ENCODE data around the gene ASIC4.
A peak's percentile ranks its signal among the peaks of the same experiment; 100 is the strongest.

Gene ASIC4

GRCh38 chr2:219570924-219571310 lies 56.6 kb downstream of the ASIC4 start:
- no peak for DNase-seq

- peak; percentile 92 for DNase-seq
Observed at GRCh38 chr2:219571311-219572236, 57.3 kb downstream of the ASIC4 start, which contains the start of gene OBSL1. Gene OBSL1, minus strand, starts transcription at chr2:219571539. Its CDS starts 307 bp downstream, at chr2:219571232.

- no peak for DNase-seq
Observed at GRCh38 chr2:219572237-219573001, 58.1 kb downstream of the ASIC4 start, which contains the start of gene INHA. Gene INHA, plus strand, starts transcription at chr2:219572310. Its CDS starts 65 bp downstream, at chr2:219572375.

- no peak for DNase-seq
Observed at GRCh38 chr2:219573166-219573565, 58.9 kb downstream of the ASIC4 start.

- no peak for DNase-seq
Observed at GRCh38 chr2:219574484-219575311, 60.4 kb downstream of the ASIC4 start.

GRCh38 chr2:219575566-219576504 lies 61.6 kb downstream of the ASIC4 start:
- DNase-seq: no peak

- DNase-seq: peak; percentile 82
Observed at GRCh38 chr2:219576505-219577388, 62.5 kb downstream of the ASIC4 start.

GRCh38 chr2:219578811-219579613 lies 64.7 kb downstream of the ASIC4 start:
- DNase-seq: no peak

GRCh38 chr2:219581346-219581745 lies 67.1 kb downstream of the ASIC4 start:
- DNase-seq: no peak
